HFF-Myc (cell line): ENCODE data around the gene MVK.
A peak's percentile ranks its signal among the peaks of the same experiment; 100 is the strongest.

Experiments
- DNase-seq: peaks from one replicate; pipeline ENCODE4 v3.0.0-alpha.2; 2011; ENCODE audit warnings: low read depth; ENCODE audit errors: extremely low read depth
- H3K4me3 ChIP-seq: replicated peaks from 2 replicates; pipeline ENCODE4 v1.5.1; 2011; ENCODE audit warnings: low read depth, mild to moderate bottlenecking, control low read depth, low read length
- TF ChIP-seq, protein P1 (sequence below): IDR thresholded peaks from 2 replicates; pipeline ENCODE4 v1.5.1; 2012; ENCODE audit warnings: mild to moderate bottlenecking, low read depth, low read length, control low read depth; ENCODE audit errors: missing control alignments

The MVK gene

DNA sequence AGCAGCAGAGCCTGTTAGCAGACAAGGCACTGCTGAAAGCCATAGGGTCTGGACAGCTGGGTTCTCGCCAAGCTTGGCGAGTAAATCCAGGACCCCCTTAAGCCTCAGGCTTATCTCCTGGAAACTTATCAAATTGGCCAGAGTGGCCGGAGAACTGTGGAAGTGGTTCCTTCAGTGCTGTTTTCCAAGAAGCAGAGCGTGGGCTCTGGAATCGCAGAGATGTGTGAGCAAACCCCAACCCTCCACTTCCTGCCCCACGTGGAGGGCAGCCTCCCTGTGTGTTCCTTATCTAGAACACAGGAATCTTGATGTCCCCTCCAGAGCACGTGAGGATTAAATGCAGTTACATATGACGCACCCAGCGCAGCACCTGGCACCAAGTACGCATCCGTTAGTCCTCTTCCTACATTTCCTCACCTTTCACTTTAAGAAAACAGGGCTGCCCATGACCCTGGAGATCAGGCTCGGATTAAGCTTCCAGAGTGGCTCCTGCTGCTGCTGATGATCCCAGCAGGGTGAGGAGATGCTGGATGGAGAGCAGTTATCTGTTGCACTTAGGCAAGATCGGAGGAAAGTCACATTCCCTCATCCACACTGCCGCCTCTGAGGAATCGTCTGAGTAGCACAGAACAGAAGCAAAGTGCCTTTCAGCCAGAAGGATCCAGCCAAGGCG, 35.3 kb upstream of the MVK start:
- DNase-seq, result no peak
- H3K4me3 ChIP-seq, result no peak overlapping the region
- TF ChIP-seq, protein P1, sequence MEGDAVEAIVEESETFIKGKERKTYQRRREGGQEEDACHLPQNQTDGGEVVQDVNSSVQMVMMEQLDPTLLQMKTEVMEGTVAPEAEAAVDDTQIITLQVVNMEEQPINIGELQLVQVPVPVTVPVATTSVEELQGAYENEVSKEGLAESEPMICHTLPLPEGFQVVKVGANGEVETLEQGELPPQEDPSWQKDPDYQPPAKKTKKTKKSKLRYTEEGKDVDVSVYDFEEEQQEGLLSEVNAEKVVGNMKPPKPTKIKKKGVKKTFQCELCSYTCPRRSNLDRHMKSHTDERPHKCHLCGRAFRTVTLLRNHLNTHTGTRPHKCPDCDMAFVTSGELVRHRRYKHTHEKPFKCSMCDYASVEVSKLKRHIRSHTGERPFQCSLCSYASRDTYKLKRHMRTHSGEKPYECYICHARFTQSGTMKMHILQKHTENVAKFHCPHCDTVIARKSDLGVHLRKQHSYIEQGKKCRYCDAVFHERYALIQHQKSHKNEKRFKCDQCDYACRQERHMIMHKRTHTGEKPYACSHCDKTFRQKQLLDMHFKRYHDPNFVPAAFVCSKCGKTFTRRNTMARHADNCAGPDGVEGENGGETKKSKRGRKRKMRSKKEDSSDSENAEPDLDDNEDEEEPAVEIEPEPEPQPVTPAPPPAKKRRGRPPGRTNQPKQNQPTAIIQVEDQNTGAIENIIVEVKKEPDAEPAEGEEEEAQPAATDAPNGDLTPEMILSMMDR, result no peak

DNA sequence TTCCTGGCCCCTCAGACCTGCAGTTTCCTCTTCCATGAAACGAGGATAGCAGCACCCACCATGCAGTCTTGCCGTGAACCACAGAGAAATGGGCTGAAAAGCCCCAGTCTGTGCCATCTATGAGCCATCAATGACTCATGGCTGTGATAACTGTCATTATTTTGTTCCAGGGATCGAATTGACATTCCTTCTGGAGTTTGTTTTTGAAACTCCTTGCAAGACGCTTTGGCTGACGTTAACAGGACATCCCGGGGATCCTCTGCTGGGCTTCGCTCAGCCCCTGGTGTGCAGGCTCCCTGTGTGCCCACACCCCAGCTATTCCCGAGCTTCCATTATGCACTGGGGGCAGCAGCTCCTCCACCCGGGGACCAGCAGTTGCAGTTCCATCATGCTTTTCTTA, 34.1 kb upstream of the MVK start:
- no peak overlapping the region for H3K4me3 ChIP-seq
- TF ChIP-seq, protein P1, result no peak
- DNase-seq, result no peak

DNA sequence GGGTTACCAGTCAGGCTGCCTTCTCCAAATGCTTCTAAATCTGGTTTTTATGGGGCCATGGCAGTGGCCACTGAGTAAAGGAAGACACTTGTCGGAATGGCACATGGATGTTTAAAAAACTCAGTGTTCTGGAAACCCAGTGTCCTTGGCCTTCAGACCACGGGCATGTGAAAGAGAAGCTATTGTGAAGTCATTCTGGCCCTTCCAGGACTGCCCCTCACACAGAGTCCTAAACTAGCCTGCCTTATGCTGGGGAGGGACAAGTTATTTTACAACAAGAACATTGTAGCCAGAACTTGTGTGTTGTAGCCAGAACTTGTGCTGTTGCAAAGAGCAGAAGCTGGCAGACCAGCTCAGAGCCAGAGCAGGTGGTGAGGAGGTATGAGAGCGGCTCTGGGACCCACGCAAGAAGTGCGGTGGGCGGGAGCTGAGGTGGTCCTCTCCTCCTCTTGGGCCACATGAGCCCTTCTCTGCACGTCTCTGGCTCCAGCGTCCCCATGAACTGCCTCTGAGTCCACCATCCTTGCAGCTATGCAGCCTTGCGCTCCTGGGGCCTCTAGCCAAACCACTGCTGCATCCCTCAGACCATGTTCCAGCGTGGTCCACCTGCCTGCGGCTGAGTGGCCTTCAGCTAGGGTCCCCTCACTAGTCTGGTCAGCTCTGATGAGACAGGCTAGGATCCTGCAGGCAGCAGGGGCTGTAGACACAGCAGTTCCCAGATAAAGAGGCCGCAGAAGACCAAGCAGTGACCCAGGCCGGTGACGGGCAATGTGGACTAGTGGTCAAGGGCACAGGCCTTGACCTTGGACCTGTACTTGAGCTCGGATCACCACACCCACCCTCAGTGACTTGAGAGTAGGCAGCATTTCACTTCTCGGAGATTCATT, 32.8 kb upstream of the MVK start:
- H3K4me3 ChIP-seq, result no peak overlapping the region
- TF ChIP-seq, protein P1, result no peak

DNA sequence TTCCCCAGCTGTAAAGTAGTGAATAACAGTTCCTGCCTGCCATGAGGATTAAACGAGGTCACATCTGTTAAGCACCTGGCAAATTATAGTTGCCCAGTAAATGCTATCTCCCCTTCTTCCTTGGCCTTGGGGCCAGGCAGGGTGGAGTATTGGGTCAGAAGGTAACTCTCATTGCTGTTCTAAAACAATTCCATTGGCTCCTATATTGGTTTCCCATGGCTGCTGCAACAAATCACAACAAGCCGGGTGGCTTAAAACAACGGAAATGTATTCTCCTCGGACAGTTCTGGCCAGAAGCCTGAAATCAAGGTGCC, 32.2 kb upstream of the MVK start:
- no peak overlapping the region for H3K4me3 ChIP-seq
- TF ChIP-seq, protein P1, result no peak
- DNase-seq, result peak; percentile 77

More for the DNA sequence above, 32.8 kb upstream of the MVK start:
- no peak for DNase-seq

DNA sequence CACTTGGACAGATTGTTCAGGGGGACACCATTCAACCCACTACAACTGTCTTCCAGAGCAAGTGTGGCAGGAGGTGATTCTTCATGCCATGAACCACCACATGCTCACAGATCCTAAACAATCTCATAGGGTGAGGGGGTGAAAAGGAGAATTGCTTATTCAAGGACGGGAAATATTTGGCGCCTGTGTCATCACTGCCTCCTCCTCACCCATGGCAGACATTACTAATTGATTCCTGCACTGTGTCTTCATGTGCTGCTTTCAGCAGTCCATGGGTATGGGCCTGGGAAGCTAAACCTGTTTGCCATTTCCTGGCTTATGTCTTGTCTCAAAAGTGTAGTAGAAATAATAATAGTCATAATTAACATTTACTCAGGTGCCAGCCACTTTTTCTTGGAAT, 31.6 kb upstream of the MVK start:
- DNase-seq, result peak; percentile 31
- no peak overlapping the region for H3K4me3 ChIP-seq
- TF ChIP-seq, protein P1, result no peak

DNA sequence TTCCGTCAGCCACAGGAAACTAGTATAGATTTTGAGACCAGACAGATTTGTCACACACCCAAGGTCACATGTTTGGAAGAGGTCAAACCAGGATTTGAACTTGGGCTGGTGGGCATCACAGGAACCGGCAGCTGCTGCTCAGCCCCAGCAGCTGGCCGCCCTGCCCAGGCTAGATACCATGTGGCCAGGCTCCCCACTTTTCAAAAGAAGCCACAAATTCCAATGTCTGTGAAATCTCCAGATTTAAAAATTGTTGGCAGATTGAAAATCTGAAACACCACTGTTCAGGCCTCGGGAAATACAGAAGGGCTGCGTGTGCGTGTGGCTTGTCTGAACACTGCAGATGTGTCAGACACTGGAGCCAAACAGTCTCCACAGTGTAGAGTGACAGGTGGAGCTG, 30.7 kb upstream of the MVK start:
- TF ChIP-seq, protein P1, result no peak
- DNase-seq, result no peak

More for the DNA sequence above, 30.7 kb upstream of the MVK start:
- H3K4me3 ChIP-seq, result no peak overlapping the region
